GM18867 (cell line): ENCODE data around the gene CEL.
"Not testable (repeated sequence)": the region's sequence is repeated elsewhere in the genome, so short reads cannot be mapped to it uniquely, and the experiment has no call there.

Source experiments
- ATAC-seq: cut with Tn5 transposase; IDR thresholded peaks from one replicate; pipeline ENCODE4 v1.9.1; 2021; ENCODE audit warnings: mild to moderate bottlenecking, moderate library complexity; ENCODE audit not compliant: unreplicated experiment

CEL gene

GRCh38 chr9:133063159-133063499 lies 1.3 kb downstream of the CEL start:
- no peak for ATAC-seq

- no peak for ATAC-seq
These were observed 1.9 kb downstream of the CEL start for GRCh38 chr9:133063500-133064231.

DNA sequence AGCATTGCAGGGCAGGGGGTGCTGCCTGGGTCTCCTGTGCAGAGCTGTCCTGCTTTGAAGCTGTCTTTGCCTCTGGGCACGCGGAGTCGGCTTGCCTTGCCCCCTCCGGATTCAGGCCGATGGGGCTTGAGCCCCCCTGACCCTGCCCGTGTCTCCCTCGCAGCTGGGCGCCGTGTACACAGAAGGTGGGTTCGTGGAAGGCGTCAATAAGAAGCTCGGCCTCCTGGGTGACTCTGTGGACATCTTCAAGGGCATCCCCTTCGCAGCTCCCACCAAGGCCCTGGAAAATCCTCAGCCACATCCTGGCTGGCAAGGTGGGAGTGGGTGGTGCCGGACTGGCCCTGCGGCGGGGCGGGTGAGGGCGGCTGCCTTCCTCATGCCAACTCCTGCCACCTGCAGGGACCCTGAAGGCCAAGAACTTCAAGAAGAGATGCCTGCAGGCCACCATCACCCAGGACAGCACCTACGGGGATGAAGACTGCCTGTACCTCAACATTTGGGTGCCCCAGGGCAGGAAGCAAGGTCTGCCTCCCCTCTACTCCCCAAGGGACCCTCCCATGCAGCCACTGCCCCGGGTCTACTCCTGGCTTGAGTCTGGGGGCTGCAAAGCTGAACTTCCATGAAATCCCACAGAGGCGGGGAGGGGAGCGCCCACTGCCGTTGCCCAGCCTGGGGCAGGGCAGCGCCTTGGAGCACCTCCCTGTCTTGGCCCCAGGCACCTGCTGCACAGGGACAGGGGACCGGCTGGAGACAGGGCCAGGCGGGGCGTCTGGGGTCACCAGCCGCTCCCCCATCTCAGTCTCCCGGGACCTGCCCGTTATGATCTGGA lies 2.7 kb downstream of the CEL start:
- ATAC-seq, result no peak

GRCh38 chr9:133065070-133065388 lies 3.2 kb downstream of the CEL start:
- no peak for ATAC-seq

GRCh38 chr9:133066181-133066983 lies 4.6 kb downstream of the CEL start:
- no peak for ATAC-seq

- no peak for ATAC-seq
These were observed 5.2 kb downstream of the CEL start for GRCh38 chr9:133067006-133067405.

DNA sequence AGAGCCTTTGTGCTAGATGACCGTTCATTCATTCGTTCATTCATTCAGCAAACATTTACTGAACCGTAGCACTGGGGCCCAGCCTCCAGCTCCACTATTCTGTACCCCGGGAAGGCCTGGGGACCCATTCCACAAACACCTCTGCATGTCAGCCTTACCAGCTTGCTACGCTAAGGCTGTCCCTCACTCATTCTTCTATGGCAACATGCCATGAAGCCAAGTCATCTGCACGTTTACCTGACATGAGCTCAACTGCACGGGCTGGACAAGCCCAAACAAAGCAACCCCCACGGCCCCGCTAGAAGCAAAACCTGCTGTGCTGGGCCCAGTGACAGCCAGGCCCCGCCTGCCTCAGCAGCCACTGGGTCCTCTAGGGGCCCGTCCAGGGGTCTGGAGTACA lies 6.0 kb downstream of the CEL start:
- ATAC-seq, result no peak

DNA sequence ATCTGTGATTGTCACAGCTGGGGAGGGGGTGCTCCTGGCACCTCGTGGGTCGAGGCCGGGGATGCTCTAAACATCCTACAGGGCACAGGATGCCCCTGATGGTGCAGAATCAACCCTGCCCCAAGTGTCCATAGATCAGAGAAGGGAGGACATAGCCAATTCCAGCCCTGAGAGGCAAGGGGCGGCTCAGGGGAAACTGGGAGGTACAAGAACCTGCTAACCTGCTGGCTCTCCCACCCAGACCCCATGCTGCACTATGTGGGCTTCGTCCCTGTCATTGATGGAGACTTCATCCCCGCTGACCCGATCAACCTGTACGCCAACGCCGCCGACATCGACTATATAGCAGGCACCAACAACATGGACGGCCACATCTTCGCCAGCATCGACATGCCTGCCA lies 6.7 kb downstream of the CEL start:
- not testable (repeated sequence) for ATAC-seq

DNA sequence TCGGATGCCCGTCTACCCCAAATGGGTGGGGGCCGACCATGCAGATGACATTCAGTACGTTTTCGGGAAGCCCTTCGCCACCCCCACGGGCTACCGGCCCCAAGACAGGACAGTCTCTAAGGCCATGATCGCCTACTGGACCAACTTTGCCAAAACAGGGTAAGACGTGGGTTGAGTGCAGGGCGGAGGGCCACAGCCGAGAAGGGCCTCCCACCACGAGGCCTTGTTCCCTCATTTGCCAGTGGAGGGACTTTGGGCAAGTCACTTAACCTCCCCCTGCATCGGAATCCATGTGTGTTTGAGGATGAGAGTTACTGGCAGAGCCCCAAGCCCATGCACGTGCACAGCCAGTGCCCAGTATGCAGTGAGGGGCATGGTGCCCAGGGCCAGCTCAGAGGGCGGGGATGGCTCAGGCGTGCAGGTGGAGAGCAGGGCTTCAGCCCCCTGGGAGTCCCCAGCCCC lies 8.8 kb downstream of the CEL start:
- ATAC-seq, result not testable (repeated sequence)

DNA sequence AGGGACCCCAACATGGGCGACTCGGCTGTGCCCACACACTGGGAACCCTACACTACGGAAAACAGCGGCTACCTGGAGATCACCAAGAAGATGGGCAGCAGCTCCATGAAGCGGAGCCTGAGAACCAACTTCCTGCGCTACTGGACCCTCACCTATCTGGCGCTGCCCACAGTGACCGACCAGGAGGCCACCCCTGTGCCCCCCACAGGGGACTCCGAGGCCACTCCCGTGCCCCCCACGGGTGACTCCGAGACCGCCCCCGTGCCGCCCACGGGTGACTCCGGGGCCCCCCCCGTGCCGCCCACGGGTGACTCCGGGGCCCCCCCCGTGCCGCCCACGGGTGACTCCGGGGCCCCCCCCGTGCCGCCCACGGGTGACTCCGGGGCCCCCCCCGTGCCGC lies 9.2 kb downstream of the CEL start:
- not testable (repeated sequence) for ATAC-seq

DNA sequence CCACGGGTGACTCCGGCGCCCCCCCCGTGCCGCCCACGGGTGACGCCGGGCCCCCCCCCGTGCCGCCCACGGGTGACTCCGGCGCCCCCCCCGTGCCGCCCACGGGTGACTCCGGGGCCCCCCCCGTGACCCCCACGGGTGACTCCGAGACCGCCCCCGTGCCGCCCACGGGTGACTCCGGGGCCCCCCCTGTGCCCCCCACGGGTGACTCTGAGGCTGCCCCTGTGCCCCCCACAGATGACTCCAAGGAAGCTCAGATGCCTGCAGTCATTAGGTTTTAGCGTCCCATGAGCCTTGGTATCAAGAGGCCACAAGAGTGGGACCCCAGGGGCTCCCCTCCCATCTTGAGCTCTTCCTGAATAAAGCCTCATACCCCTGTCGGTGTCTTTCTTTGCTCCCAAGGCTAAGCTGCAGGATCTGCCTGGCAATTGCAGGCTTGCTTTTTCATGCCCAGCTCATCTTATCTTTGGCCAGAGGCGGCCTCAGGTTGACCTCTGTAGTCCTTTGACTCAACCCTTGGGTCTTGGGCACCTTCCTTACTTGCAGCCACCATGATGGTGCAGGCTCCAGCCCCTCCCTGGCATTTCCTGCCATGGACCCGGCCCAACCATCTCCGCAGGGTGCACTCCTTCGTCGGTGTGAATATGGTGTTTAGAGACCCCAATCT lies 9.8 kb downstream of the CEL start:
- ATAC-seq, result no peak

DNA sequence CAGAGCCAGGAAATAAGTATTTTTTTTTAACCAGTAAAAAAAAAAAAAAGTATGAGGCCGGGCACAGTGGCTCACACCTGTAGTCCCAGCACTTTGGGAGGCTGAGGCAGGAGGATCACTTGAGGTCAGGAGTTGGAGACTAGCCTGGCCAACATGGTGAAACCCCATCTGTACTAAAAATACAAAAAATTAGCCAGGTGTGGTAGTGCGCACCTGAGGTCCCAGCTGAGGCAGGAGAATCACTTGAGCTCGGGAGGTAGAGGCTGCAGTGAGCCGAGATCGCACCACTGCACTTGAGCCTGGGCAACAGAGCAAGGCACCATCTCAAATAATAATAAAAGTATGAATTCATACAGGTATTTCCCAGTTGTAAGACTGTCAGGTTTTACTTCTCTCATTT lies 10.4 kb downstream of the CEL start:
- ATAC-seq, result not testable (repeated sequence)

DNA sequence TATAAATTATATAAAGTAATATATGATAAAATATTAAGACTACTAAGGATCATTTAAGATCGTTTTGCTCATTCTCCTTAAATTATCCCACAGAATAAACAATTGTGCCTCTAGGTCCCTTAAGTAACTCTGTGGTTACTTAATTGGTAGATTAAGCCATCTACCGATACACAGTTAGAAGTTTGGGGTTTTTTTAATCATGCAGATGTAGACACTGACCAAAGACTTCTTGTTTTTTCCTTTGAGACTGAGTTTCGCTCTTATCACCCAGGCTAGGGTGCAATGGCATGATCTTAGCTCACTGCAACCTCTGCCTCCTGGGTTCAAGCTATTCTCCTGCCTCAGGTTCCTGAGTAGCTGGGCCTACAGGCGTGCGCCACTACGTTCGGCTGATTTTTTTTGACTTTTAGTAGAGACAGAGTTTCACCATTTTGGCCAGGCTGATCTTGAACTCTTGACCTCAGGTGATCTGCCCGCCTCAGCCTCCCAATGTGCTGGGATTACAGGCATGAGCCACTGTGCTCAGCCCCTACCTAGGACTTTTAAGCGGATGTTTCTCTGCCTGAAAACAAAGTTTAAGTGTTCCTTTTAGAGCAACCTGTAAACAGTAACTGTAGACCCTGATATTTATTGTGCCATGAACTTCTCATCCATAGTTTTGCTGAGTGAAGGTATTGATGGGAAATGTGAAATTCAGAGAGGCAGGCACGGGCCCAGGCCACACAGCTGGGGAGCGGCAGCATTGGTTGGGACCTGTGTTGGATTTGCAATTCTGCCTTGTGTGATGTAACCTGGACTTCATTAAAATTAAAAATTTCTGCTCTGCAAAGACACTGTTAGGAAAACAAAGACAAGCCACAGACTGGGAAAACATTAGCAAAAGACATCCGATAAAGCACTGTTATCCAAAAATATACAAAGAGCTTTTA lies 11.6 kb downstream of the CEL start:
- no peak for ATAC-seq

DNA sequence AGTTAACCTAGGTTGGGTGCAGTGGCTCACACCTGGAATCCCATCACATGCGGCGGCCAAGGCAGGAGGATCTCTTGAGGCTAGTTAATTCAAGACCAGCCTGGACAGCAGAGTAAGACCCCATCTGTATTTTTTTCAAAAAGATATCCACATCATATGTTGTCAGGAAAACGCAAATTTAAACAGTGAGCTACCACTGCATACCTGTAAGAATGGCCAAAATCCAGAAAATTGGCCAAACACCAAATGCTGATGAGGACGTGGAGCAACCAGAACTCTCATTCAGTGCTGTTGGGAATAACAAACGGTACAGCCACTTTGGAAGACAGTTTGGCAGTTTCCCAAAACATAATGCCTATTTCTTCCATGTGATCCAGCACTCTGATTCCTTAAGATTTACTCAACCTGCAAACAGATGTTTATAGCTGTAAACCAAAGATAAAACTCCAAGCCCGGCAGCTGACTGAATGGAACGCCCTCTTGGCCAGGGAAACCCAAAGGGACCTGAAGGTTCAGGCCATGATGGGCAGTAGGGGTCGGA lies 12.4 kb downstream of the CEL start:
- no peak for ATAC-seq

DNA sequence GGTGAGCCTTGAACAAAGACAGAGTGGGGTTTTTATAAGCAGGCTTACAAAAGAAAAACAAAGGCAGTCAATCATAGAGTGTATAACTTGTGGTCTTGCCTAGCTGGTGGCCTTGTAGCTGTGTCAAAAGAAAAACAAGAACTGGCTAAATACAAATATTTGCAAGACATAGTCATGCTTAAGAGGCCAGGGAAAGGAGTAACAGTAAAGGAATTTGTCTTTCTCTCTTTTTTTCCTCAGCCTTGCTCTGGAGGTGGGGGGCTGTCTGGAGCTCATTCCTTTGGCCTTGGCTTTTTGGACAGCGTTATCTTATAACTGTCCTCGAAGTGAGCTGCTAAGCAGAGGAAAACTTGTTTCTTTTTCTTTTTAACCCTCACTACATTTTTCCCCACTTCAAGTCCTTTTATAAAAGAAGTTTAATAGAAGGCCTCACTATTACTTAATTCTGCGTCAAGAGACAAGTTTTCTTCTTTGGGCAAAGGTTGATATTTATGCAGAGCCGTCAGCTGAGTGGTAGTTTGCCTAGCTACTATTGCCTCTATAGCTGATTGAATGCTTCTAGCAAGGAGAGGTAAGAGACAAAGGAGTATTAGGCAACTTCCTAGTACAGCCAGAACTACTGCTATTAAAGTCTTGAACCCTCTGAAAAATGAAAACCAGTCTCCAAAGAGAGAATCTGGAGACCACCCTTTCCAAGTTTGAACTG lies 14.3 kb downstream of the CEL start:
- no peak for ATAC-seq

DNA sequence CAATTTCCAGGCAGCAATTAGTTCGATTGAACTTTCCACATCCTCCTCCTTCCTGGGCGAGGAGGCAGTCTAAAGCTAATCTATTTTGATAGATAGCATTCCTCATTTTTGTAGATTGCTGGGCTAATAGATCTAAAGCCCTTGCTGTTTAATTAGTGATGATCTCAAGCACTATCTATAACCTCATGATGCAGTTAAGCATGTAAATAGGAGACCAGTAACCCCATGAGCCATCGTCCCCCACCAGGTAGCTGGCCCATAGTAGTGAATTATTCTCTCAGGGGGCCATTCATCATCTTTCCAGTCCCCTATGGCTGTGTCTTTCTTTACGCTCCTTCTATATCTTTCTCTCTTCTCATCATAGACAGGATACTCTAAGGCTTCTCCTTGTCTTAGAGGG lies 14.9 kb downstream of the CEL start:
- ATAC-seq, result no peak

DNA sequence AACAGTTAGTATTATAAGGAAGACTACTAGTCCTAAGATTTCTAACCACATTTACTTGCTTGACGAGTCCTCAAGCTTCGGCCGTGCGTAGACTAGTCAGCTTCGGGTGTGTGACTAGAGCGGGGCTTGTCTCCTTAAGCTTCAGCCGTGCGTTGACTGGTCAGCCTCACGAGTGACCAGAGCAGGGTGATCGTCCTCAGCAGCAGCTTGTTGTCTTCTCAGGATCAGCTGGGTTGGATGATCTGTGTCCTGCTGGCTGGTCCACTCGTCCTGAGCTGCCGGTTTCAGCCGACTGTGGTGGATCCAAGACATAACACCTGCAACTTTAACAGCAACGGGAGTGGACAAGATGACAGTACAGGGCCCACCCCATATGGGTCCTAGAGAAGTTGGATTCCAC lies 16.7 kb downstream of the CEL start:
- no peak for ATAC-seq

DNA sequence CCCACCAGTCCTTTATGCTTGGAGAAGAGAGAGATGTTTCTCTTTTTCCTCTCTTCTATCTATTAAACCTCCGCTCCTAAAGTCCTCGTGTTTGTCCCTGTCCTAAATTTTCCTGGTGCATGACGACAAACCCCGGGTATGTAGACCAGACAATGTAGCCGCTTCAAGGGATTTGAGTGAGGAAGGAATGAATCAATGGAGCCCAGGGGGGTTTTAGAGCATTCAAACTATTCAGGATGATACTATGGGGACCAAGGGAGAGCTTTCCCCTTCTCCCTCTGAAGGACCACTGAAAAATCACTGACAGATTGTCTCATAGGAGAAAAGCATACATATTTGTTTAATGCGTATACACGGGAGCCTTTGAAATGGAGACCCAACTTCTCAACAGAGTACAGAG lies 18.4 kb downstream of the CEL start:
- ATAC-seq, result no peak
